HG03342 (cell line): ENCODE results near the gene CAMK2B.

Source experiments
- ATAC-seq: cut with Tn5 transposase; IDR thresholded peaks from one replicate; pipeline ENCODE4 v1.9.1; 2021; ENCODE audit warnings: mild to moderate bottlenecking, moderate library complexity; ENCODE audit not compliant: unreplicated experiment

Gene CAMK2B

GRCh38 chr7:44277391-44277790 is 48.0 kb downstream of the CAMK2B start:
- ATAC-seq: no peak

DNA sequence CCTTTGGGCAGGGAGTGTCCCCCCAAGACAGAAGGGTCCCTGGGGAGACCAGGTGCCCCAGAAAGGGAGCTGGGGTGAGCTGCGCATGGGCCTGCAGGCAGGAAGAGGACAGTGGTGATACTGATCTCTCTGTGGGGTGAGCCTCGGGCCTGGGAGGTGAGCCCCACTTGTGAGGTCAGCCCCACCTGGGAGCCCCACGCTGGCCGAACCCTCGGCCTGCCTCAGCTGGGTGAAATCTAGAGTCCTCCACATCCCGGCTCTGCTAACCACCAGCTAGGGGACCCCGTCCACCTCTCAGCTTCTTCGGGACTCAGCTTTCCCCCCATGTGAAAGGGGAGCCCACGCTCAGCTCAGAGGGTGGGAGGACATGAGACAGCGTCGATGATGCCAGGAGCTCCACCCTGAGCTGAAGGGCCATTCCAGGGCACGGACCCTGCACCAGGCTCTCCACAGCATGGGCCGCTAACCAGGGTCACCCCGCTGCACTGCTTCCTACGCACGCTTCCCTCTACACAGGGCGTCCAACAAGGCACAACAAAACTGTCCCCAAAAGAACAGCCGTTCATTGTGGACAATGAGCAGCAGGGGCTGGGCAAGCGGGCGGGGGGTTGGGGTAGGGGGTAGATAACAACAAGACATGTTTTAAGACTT is 48.7 kb downstream of the CAMK2B start:
- ATAC-seq: no peak

DNA sequence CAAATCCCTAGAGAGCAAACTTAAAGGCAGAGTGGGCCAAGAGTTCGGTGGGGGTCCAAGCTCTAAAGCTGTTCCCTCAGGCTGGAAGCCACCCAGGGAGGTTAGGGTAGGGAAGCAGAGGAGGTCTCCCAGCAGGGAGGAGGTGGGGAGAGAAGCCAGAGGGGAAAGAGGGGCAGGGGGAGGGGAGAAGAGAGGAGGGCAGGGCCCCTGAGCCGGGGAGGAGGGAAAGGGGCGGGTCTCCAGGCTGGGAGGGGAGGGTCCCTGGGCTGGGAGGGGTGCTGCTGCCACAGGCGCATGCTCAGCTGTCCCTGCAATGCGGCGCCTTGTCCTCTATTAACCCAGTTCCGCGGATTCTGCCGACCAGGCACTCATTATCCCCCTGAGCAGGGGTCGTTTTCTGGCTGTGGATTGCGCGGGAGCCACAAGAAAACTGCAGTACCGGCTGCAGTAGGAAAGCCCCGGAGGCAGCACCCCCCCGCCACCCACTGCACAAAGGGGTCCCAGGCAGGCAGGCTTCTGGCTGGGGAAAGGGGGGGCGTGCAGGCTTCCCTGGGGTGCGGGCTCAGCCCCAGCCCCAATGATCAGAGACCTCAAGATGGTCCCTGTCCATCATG is 49.3 kb downstream of the CAMK2B start:
- ATAC-seq: no peak

DNA sequence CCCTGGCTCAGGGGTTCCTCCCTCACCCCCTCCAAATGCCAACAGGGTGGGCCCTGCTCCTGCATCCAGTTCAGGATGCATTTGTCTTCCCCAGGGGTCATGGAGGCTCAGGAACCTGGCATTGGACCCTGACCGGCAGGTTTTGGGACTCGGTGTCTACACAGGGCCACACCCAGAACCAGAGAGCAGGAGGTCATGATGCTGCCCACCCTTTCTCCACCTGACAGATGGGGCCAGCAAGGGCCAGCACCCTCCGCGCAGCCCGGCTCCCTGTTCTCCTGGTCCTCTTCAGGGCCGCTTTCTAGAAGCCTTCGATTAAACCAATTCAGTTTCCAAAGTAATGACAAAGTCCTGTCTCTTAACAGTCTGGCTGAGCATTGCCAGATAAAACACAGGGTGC is 50.2 kb downstream of the CAMK2B start:
- no peak for ATAC-seq

GRCh38 chr7:44274623-44274975 is 50.8 kb downstream of the CAMK2B start:
- no peak for ATAC-seq

- no peak for ATAC-seq
Observed at GRCh38 chr7:44273681-44274622, 51.4 kb downstream of the CAMK2B start.

DNA sequence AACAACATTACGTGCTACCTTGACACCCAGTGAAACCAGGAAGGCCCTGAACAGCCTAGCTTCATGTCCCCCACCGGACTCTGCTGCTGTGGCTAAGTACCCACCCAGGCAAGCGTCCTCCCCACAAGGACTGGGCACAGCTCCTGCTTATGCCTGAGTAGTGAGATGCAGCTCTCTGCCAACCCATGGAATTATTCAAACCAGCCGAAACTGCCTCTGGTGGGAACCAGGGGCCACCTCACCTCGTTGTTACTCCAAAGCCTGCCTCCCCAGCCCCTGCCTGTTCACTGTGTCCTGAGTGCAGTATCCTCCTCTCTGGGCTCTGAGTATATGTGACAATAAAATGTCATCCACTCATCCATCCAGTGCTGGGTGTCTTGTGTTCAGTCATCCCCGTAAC is 52.4 kb downstream of the CAMK2B start:
- no peak for ATAC-seq

- no peak for ATAC-seq
Observed at GRCh38 chr7:44272456-44272855, 52.9 kb downstream of the CAMK2B start.

DNA sequence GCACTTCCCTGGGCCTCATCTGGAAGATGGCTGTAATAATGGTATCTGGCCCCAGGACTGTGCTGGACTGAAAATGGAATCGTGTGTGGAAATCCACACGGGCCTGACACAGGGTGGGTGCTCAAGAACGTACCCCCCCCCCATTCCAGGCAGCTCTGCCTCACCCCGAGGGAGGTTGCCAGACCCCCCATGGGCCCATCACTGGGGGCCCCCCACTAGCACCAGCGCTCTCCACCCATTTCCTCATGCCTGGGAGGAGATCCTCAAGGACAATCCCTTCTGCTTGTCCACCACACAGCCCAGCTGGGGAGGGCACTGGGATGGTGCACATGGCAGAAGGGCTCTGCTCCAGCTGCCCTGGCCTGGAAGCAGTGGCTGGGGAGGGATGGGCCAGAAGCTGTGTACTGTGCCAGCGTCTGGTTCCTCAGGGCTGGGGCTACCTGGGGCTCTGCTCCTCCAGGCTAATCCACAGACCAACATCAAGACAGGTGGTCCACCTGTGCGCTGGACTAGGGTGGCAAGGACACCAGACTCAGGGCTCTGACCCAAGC is 55.4 kb downstream of the CAMK2B start:
- ATAC-seq: no peak

GRCh38 chr7:44269417-44269816 is 56.0 kb downstream of the CAMK2B start:
- ATAC-seq: no peak

DNA sequence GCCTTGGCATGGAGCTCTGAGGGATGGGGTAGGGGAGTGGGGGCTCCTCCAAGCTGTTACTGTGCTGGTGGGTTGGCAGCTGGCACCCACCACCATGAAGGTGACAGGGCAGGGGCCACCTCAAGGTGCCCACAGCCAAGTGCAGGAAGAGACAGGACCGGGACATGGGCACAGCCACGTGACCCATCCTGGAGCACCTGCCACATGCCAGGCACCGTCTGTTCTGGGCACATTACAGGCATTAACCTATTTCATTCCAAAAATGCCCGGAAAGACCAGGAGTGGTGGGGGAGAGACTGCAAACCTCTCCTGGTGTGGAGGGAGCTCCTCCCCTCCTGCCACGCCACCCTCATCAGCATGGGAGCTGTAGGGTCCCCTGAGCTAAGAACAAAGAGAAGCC is 56.7 kb downstream of the CAMK2B start:
- no peak for ATAC-seq

GRCh38 chr7:44267719-44268421 is 57.5 kb downstream of the CAMK2B start:
- ATAC-seq: no peak

GRCh38 chr7:44267178-44267577 is 58.2 kb downstream of the CAMK2B start:
- no peak for ATAC-seq

DNA sequence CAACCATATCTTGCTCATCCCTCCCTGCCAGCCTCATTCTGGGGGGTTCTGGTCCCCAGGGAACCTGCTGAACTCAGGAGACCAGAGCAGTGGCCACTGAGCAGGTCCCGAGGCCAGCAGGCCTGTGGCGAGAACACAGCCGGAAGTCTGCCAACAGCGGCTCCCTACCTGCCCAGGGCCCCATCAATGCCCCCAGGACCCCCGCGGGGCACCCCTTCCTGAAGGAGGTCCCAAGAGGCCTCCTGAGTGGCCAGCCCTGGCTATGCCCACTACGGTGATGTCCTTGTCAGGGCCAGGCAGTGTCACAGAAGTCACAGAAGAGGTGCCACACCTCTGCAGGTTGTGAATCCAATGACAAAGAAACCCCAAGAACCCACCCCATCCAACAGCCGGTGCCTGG is 58.9 kb downstream of the CAMK2B start:
- ATAC-seq: no peak

GRCh38 chr7:44265728-44266127 is 59.7 kb downstream of the CAMK2B start:
- ATAC-seq: no peak

DNA sequence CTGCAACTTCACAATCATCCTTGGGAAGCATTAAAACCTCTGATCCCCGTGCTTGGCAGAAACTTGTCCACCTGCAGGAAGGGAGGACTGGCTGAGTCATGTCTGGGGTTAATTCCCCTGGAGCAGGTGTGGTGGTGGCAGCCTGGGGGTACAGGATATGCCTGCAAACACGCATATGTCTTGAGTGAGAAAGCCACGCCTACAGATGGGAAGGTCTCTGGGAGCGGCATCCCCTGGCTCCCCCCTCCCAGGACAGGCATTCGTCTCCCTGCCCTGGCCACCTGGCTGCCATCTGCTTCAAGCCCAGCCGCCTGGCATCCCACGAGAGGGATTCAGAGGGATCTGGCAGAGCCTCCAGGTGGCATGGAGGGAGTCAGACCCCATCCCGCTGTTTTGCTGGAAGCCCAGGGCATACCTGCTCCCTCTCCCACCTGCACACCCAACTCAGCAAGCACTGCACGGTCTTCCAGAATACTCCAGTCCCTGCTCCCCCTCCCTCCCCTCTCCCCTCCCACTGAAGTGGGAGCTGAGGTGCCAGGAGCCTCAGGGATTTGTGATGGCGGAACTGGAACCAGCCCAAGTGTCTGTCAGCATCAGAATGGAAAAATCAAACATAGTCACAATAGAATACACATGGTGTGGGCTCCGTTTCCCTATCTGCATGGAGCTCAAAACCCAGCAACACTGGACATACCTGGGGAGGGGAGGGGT is 61.0 kb downstream of the CAMK2B start:
- no peak for ATAC-seq

DNA sequence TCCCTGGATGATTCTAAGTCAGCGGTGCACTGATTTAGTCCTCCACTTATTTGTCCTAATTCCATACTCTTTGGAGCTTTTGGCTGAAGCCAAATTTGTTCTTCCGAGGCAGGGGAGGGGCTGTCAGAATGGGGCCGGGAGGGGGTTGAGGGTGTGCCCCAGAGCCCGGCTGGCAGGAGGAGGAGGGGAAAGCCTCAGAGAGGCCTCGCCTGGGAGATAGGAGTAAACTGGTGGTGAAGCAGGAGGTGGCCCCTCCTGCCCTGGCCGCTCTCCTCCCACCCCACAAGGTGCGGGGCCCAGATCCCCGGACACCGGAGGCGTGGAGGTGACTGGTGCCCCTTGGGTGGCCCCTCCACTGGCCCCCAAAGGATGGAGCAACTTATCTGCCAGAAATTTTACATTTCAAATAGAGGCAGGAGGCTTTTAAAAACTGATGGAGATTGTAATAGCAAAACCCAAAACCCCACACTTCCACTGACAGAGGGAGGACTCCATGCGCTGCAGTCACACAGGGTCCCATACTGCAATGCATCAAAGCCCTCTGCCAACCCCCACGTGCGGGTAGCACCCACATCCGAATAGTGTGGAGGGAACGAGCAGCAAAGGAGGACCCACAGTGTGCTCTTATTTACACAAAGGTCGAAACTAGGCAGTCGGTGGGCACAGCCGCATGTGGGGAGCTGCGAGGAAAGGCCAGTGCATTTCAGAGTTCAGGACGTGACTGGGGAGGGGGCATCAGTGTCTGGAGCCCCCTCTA is 61.9 kb downstream of the CAMK2B start:
- no peak for ATAC-seq

GRCh38 chr7:44262031-44262430 is 63.4 kb downstream of the CAMK2B start:
- no peak for ATAC-seq

DNA sequence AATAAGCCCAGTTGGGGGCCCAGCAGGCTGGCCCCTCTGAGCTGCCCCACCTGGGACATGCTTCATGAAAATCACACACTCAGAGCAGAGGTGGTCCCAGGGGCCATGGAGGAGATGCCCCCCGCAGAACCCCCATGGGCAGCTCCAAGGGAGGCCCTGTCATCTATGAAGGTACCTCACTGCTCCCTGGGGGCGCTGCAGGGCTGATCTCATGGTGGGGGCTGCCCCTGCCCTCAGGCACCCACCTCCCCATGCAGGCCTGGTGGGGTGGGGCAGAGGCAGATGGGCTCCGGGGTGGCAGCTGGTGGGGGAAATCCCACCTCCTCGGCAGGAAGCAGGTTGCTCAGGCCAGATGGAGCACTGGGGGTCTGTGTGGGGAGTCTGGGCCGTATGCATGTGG is 64.2 kb downstream of the CAMK2B start:
- no peak for ATAC-seq
